ENCODE results near the gene NR2C2. TPM values are rescaled to one million over a fixed set of nuclear protein-coding genes. Genes with fewer than 3 reads are reported as not detected.
A peak's percentile ranks its signal among the peaks of the same experiment; 100 is the strongest.

NR2C2 gene
- total RNA-seq, 1 experiment from 2014 or later = 50.8 TPM

GRCh38 chr3:14946236-14946635 lies 1.1 kb upstream of the NR2C2 start:
- DNase-seq (ENCODE audit: low spot score) = no peak
- CTCF ChIA-PET = interaction anchor here (0.8 to 0.9 kb wide), 2 partner anchors 165 to 273 kb away, joined by 3 to 4 read pairs; no protein-coding TSS in a partner anchor
- Mint-ChIP-seq H3K36me3 (peaks cover 24% of the 10 kb centered on the region), H3K4me1 (peaks cover 51% of the 10 kb centered on the region), H3K27me3 (ENCODE audit: low read depth) (no peaks in the 10 kb centered on the region), H3K27ac (peak overlapping the region; percentile 56), H3K9me3 (no peaks in the 10 kb centered on the region), H3K4me3 (peak overlapping the region; percentile 94)
- no peak for TF ChIP-seq PRRX2 (CRISPR knock-in tag; IDR thresholded peaks at IDR 0.05)
- TF ChIP-seq E2F1 (CRISPR knock-in tag; IDR thresholded peaks at IDR 0.05) = no peak
- TF ChIP-seq RELA (CRISPR knock-in tag; IDR thresholded peaks at IDR 0.05; ENCODE audit: borderline replicate concordance) = no peak
- TF ChIP-seq ZNF281 (CRISPR knock-in tag; IDR thresholded peaks at IDR 0.05) = no peak
- TF ChIP-seq KAT7 (CRISPR knock-in tag; IDR thresholded peaks at IDR 0.05; ENCODE audit: borderline replicate concordance) = no peak
- TF ChIP-seq ZNF396 (CRISPR knock-in tag; IDR thresholded peaks at IDR 0.05; ENCODE audit: borderline replicate concordance) = no peak
- no peak for TF ChIP-seq NR1H2 (CRISPR knock-in tag; IDR thresholded peaks at IDR 0.05)
- no peak for TF ChIP-seq CREM (CRISPR knock-in tag; IDR thresholded peaks at IDR 0.05)
- no peak for TF ChIP-seq GABPB1 (CRISPR knock-in tag; IDR thresholded peaks at IDR 0.05)
- no peak for TF ChIP-seq TEAD4 (CRISPR knock-in tag; IDR thresholded peaks at IDR 0.05)
- no peak for TF ChIP-seq ATF1 (CRISPR knock-in tag; IDR thresholded peaks at IDR 0.05)
- TF ChIP-seq NFE2L1 (CRISPR knock-in tag; IDR thresholded peaks at IDR 0.05) = no peak
- no peak for TF ChIP-seq RORB (CRISPR knock-in tag; IDR thresholded peaks at IDR 0.05)
- no peak for TF ChIP-seq E2F4 (CRISPR knock-in tag; IDR thresholded peaks at IDR 0.05; ENCODE audit: borderline replicate concordance, low read depth)
- no peak for ATAC-seq
- POLR2A ChIA-PET = no interaction called here

- H3K27me3 Mint-ChIP-seq (ENCODE audit: low read depth) = no peaks in the 10 kb centered on the region
Measured at GRCh38 chr3:14946739-14947099, 664 bp upstream of the NR2C2 start.

More at GRCh38 chr3:14946739-14947099, 664 bp upstream of the NR2C2 start:
- TF ChIP-seq ZNF317 (CRISPR knock-in tag; IDR thresholded peaks at IDR 0.05; ENCODE audit: borderline replicate concordance, low read depth) = no peak
- TF ChIP-seq FOXP1 (CRISPR knock-in tag; IDR thresholded peaks at IDR 0.05; ENCODE audit: borderline replicate concordance) = no peak
- no peak for TF ChIP-seq ZNF423 (CRISPR knock-in tag; IDR thresholded peaks at IDR 0.05)
- no peak for TF ChIP-seq ZNF219 (CRISPR knock-in tag; IDR thresholded peaks at IDR 0.05; ENCODE audit: borderline replicate concordance)
- no peak for TF ChIP-seq TEAD4 (CRISPR knock-in tag; IDR thresholded peaks at IDR 0.05)
- no peak for TF ChIP-seq RELA (CRISPR knock-in tag; IDR thresholded peaks at IDR 0.05; ENCODE audit: borderline replicate concordance)
- TF ChIP-seq, protein P1, sequence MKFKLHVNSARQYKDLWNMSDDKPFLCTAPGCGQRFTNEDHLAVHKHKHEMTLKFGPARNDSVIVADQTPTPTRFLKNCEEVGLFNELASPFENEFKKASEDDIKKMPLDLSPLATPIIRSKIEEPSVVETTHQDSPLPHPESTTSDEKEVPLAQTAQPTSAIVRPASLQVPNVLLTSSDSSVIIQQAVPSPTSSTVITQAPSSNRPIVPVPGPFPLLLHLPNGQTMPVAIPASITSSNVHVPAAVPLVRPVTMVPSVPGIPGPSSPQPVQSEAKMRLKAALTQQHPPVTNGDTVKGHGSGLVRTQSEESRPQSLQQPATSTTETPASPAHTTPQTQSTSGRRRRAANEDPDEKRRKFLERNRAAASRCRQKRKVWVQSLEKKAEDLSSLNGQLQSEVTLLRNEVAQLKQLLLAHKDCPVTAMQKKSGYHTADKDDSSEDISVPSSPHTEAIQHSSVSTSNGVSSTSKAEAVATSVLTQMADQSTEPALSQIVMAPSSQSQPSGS (CRISPR knock-in tag; IDR thresholded peaks at IDR 0.05; ENCODE audit: borderline replicate concordance, low read depth) = no peak
- TF ChIP-seq TP53 (CRISPR knock-in tag; IDR thresholded peaks at IDR 0.05) = no peak
- TF ChIP-seq RORB (CRISPR knock-in tag; IDR thresholded peaks at IDR 0.05) = no peak
- no peak for TF ChIP-seq E2F5 (CRISPR knock-in tag; IDR thresholded peaks at IDR 0.05)
- TF ChIP-seq CREB1 (CRISPR knock-in tag; IDR thresholded peaks at IDR 0.05) = no peak
- no peaks in the 10 kb centered on the region for H3K9me3 Mint-ChIP-seq
- CTCF ChIA-PET = interaction anchor here (0.8 to 1.2 kb wide), 4 partner anchors 21 to 274 kb away, joined by 3 to 5 read pairs (median 4); no protein-coding TSS in a partner anchor
- peak overlapping the region; percentile 94 for H3K4me3 Mint-ChIP-seq
- no peak for DNase-seq (ENCODE audit: low spot score)
- peak overlapping the region; percentile 95 for H3K27ac Mint-ChIP-seq
- peaks cover 46% of the 10 kb centered on the region for H3K4me1 Mint-ChIP-seq
- ATAC-seq = no peak
- H3K36me3 Mint-ChIP-seq = peaks cover 24% of the 10 kb centered on the region
- POLR2A ChIA-PET = no interaction called here
